ENCODE results near the gene HS3ST6. TPM values are rescaled to one million over a fixed set of nuclear protein-coding genes. Genes with fewer than 3 reads are reported as not detected.
"Not testable (repeated sequence)": the region's sequence is repeated elsewhere in the genome, so short reads cannot be mapped to it uniquely, and the experiment has no call there.

Gene HS3ST6
- total RNA-seq, 1 donor from 2014 or later = not detected

- TF ChIP-seq, protein P1, sequence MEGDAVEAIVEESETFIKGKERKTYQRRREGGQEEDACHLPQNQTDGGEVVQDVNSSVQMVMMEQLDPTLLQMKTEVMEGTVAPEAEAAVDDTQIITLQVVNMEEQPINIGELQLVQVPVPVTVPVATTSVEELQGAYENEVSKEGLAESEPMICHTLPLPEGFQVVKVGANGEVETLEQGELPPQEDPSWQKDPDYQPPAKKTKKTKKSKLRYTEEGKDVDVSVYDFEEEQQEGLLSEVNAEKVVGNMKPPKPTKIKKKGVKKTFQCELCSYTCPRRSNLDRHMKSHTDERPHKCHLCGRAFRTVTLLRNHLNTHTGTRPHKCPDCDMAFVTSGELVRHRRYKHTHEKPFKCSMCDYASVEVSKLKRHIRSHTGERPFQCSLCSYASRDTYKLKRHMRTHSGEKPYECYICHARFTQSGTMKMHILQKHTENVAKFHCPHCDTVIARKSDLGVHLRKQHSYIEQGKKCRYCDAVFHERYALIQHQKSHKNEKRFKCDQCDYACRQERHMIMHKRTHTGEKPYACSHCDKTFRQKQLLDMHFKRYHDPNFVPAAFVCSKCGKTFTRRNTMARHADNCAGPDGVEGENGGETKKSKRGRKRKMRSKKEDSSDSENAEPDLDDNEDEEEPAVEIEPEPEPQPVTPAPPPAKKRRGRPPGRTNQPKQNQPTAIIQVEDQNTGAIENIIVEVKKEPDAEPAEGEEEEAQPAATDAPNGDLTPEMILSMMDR (IDR thresholded peaks at IDR 0.05; ENCODE audit: unreplicated experiment) = no peak
- Mint-ChIP-seq H3K4me1 (ENCODE audit: unreplicated experiment) (no peaks in the 10 kb centered on the region), H3K27me3 (ENCODE audit: unreplicated experiment) (peaks cover 6% of the 10 kb centered on the region), H3K36me3 (ENCODE audit: low read depth, unreplicated experiment) (no peaks in the 10 kb centered on the region), H3K27ac (ENCODE audit: unreplicated experiment) (no peak overlapping the region), H3K4me3 (ENCODE audit: unreplicated experiment) (no peak overlapping the region), H3K9me3 (ENCODE audit: unreplicated experiment) (no peaks in the 10 kb centered on the region)
- no peak for DNase-seq (ENCODE audit: low spot score)
Observed at GRCh38 chr16:1890708-1891050, 27.5 kb downstream of the HS3ST6 start.

GRCh38 chr16:1890024-1890707, 28.0 kb downstream of the HS3ST6 start:
- DNase-seq (ENCODE audit: low spot score) = no peak
- H3K27me3 Mint-ChIP-seq (ENCODE audit: unreplicated experiment) = peaks cover 6% of the 10 kb centered on the region
- TF ChIP-seq, protein P1 (IDR thresholded peaks at IDR 0.05; ENCODE audit: unreplicated experiment) = no peak
- no peak overlapping the region for H3K27ac Mint-ChIP-seq (ENCODE audit: unreplicated experiment)
- no peaks in the 10 kb centered on the region for H3K9me3 Mint-ChIP-seq (ENCODE audit: unreplicated experiment)
- H3K4me1 Mint-ChIP-seq (ENCODE audit: unreplicated experiment) = no peaks in the 10 kb centered on the region
- no peak overlapping the region for H3K4me3 Mint-ChIP-seq (ENCODE audit: unreplicated experiment)
- no peaks in the 10 kb centered on the region for H3K36me3 Mint-ChIP-seq (ENCODE audit: low read depth, unreplicated experiment)

DNA sequence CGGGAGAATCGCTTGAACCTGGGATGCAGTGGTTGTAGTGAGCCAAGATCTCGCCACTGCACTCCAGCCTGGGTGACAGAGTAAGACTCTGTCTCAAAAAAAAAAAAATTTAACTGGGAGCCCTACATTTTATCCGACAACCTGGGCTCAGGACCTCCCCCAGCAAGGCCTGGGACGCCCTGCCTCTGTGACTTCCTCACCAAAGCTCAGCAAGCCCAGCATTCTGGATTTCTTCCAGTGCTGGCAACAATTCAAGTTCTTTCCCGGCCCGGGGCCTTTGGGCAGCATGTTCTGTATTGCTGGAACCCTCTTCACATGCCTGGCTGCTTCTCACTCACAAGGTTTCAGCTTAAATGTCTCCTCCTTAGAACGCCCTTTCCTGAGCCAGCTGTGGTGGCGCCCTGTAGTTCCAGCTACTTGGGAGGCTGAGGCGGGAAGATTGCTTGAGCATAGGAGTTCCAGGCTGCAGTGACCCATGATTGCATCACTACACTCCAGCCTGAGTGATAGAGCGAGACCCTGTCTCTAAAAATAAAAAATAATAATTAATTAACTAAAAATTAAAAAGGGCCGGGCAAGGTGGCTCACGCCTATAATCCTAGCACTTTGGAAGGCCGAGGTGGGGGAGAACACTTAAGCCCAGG, 30.4 kb downstream of the HS3ST6 start:
- Mint-ChIP-seq H3K36me3 (ENCODE audit: low read depth, unreplicated experiment) (no peaks in the 10 kb centered on the region), H3K27ac (ENCODE audit: unreplicated experiment) (no peak overlapping the region), H3K4me3 (ENCODE audit: unreplicated experiment) (no peak overlapping the region), H3K4me1 (ENCODE audit: unreplicated experiment) (no peaks in the 10 kb centered on the region), H3K27me3 (ENCODE audit: unreplicated experiment) (peaks cover 4% of the 10 kb centered on the region), H3K9me3 (ENCODE audit: unreplicated experiment) (no peaks in the 10 kb centered on the region)
- no peak for DNase-seq (ENCODE audit: low spot score)
- TF ChIP-seq, protein P1 (IDR thresholded peaks at IDR 0.05; ENCODE audit: unreplicated experiment) = no peak

DNA sequence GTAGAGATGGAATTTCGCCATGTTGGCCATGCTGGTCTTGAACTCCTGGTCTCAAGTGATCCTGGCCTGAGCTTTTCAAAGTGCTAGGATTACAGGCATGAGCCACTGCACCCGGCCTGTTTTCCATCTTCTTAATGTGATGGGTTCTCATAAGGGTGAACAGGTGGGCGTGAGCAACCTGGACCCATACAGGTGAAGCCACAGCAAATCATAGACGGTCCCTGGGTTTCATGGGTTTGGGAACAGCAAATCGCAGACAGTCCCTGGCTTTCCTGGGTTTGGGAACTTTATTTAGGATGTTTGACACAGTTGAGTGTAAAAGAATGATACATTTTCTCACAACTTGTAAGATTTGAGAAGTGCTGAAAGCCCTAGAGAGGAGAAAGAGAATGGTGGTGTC, 33.3 kb downstream of the HS3ST6 start:
- Mint-ChIP-seq H3K36me3 (ENCODE audit: low read depth, unreplicated experiment) (no peaks in the 10 kb centered on the region), H3K9me3 (ENCODE audit: unreplicated experiment) (no peaks in the 10 kb centered on the region), H3K4me1 (ENCODE audit: unreplicated experiment) (no peaks in the 10 kb centered on the region), H3K4me3 (ENCODE audit: unreplicated experiment) (no peak overlapping the region), H3K27me3 (ENCODE audit: unreplicated experiment) (peaks cover 2% of the 10 kb centered on the region), H3K27ac (ENCODE audit: unreplicated experiment) (no peak overlapping the region)
- TF ChIP-seq, protein P1 (IDR thresholded peaks at IDR 0.05; ENCODE audit: unreplicated experiment) = no peak
- no peak for DNase-seq (ENCODE audit: low spot score)

GRCh38 chr16:1884155-1884760, 34.0 kb downstream of the HS3ST6 start:
- H3K4me3 Mint-ChIP-seq (ENCODE audit: unreplicated experiment) = no peak overlapping the region
- TF ChIP-seq, protein P1 (IDR thresholded peaks at IDR 0.05; ENCODE audit: unreplicated experiment) = peak; percentile 47

DNA sequence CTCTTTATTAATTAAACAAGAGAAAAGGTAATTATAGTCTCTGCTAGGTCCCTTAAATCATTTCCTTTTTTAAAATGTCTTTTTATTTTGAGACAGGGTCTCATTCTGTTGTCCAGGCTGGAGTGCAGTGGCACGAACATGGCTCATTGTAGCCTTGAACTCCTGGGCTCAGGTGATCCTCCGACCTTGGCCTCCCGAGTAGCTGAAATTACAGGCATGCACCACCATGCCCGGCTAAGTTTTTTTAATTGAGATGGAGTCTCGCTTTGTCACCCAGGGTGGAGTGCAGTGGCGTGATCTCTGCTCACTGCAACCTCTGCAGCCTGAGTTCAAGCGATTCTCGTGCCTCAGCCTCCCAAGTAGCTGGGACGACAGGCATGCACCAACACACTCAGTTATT, 37.0 kb downstream of the HS3ST6 start:
- DNase-seq (ENCODE audit: low spot score); H3K27ac Mint-ChIP-seq (ENCODE audit: unreplicated experiment); H3K4me3 Mint-ChIP-seq (ENCODE audit: unreplicated experiment); H3K4me1 Mint-ChIP-seq (ENCODE audit: unreplicated experiment); H3K9me3 Mint-ChIP-seq (ENCODE audit: unreplicated experiment); H3K27me3 Mint-ChIP-seq (ENCODE audit: unreplicated experiment); H3K36me3 Mint-ChIP-seq (ENCODE audit: low read depth, unreplicated experiment): not testable (repeated sequence)

More at GRCh38 chr16:1884155-1884760, 34.0 kb downstream of the HS3ST6 start:
- Mint-ChIP-seq H3K4me1 (ENCODE audit: unreplicated experiment) (no peaks in the 10 kb centered on the region), H3K27me3 (ENCODE audit: unreplicated experiment) (peaks cover 2% of the 10 kb centered on the region), H3K27ac (ENCODE audit: unreplicated experiment) (no peak overlapping the region), H3K9me3 (ENCODE audit: unreplicated experiment) (no peaks in the 10 kb centered on the region), H3K36me3 (ENCODE audit: low read depth, unreplicated experiment) (no peaks in the 10 kb centered on the region)
- DNase-seq (ENCODE audit: low spot score) = no peak
